ENCODE results near the gene ATP2B2.
"Not testable (repeated sequence)": the region's sequence is repeated elsewhere in the genome, so short reads cannot be mapped to it uniquely, and the experiment has no call there.

- TF ChIP-seq CTCF, POLR2A (IDR thresholded peaks at IDR 0.05): not testable (repeated sequence)
Observed at GRCh38 chr3:10382445-10382844, 122.9 kb downstream of the ATP2B2 start.

All from right lobe of liver (tissue), 4 donors.